CD14-positive monocyte (primary cell): ENCODE results near the gene WDR62. TPM values are rescaled to one million over a fixed set of nuclear protein-coding genes. Genes with fewer than 3 reads are reported as not detected.
A peak's percentile ranks its signal among the peaks of the same experiment; 100 is the strongest.

Source experiments
- DNase-seq, 3 donors: peaks; one replicate each; pipeline ENCODE4 v3.0.0-alpha.2; 2011 to 2022
- H2AFZ ChIP-seq: 2 replicates; pipeline ENCODE4 v1.6.0; 2012; ENCODE audit warnings: mild to moderate bottlenecking, low read depth, low read length, inconsistent platforms; ENCODE audit not compliant: insufficient read depth, poor library complexity, severe bottlenecking
- H3K27ac ChIP-seq, 2 donors: 1 replicate in 1 of 2; 2 replicates in 1 of 2; pipeline ENCODE4 v1.5.1; 2012 to 2013; ENCODE audit warnings: low read length in 2 of 2, control low read depth in 1 of 2, inconsistent platforms in 1 of 2, low read depth in 1 of 2, mild to moderate bottlenecking in 1 of 2
- H3K27me3 ChIP-seq, 2 donors: one replicate each; pipeline versions ENCODE4 v1.6.0 to v1.6.1; 2011 to 2013; ENCODE audit warnings: low read length in 2 of 2; ENCODE audit not compliant: control insufficient read depth in 2 of 2, insufficient read depth in 2 of 2
- H3K36me3 ChIP-seq, 2 donors: replicated peaks in 1 of 2; 1 replicate in 1 of 2; 2 replicates in 1 of 2; pipeline versions ENCODE4 v1.5.1 to v1.6.1; 2012 to 2013; ENCODE audit warnings: low read length in 2 of 2, control low read depth in 1 of 2, inconsistent platforms in 1 of 2, mild to moderate bottlenecking in 1 of 2; ENCODE audit not compliant: insufficient read depth in 2 of 2, control insufficient read depth in 1 of 2
- H3K4me1 ChIP-seq, 2 donors: 1 replicate in 1 of 2; 2 replicates in 1 of 2; pipeline versions ENCODE4 v1.5.1 to v1.6.1; 2012 to 2013; ENCODE audit warnings: low read length in 2 of 2, control low read depth in 1 of 2, inconsistent platforms in 1 of 2, mild to moderate bottlenecking in 1 of 2, moderate library complexity in 1 of 2; ENCODE audit not compliant: insufficient read depth in 2 of 2, control insufficient read depth in 1 of 2
- H3K4me2 ChIP-seq: replicated peaks from 2 replicates; pipeline ENCODE3; 2012; ENCODE audit warnings: low read length, moderate library complexity, mild to moderate bottlenecking; ENCODE audit not compliant: poor library complexity, severe bottlenecking; ENCODE audit errors: extremely low read depth
- H3K4me3 ChIP-seq, 3 experiments: fragments of 200-600 bp in 1 of 3; sonication (generic) in 1 of 3; replicated peaks in 1 of 3; 1 replicate in 2 of 3; 2 replicates in 1 of 3; pipeline ENCODE4 v1.5.1; 2011 to 2013; ENCODE audit warnings: low read length in 3 of 3, mild to moderate bottlenecking in 3 of 3, control low read depth in 2 of 3, low read depth in 2 of 3, inconsistent platforms in 1 of 3, moderate library complexity in 1 of 3
- H3K79me2 ChIP-seq: 2 replicates; pipeline ENCODE4 v1.6.0; 2012; ENCODE audit warnings: mild to moderate bottlenecking, control low read depth, inconsistent platforms, low read length, moderate library complexity; ENCODE audit not compliant: insufficient read depth
- H3K9ac ChIP-seq: 2 replicates; pipeline ENCODE4 v1.6.0; 2017; ENCODE audit warnings: low read length, mild to moderate bottlenecking; ENCODE audit not compliant: insufficient read depth, poor library complexity, severe bottlenecking
- H3K9me3 ChIP-seq, 2 donors: replicated peaks in 1 of 2; 1 replicate in 1 of 2; 2 replicates in 1 of 2; pipeline versions ENCODE4 v1.5.1 to v1.6.1; 2012 to 2013; ENCODE audit warnings: low read length in 2 of 2, control low read depth in 1 of 2; ENCODE audit not compliant: control insufficient read depth in 1 of 2, insufficient read depth in 1 of 2
- H4K20me1 ChIP-seq: 2 replicates; pipeline ENCODE4 v1.6.0; 2012; ENCODE audit warnings: mild to moderate bottlenecking, low read length, control low read depth, moderate library complexity; ENCODE audit not compliant: insufficient read depth
- H3K27ac Mint-ChIP-seq, 7 donors: one replicate each; pipeline ENCODE4 v1.8.0; 2020; ENCODE audit warnings: mild to moderate bottlenecking in 7 of 7, mixed read lengths in 7 of 7, moderate library complexity in 6 of 7, inconsistent platforms in 2 of 7
- H3K27me3 Mint-ChIP-seq, 3 donors: one replicate each; pipeline ENCODE4 v1.8.0; 2021 to 2022; ENCODE audit warnings: low read depth in 3 of 3, mild to moderate bottlenecking in 3 of 3, mixed read lengths in 3 of 3, moderate library complexity in 3 of 3, inconsistent platforms in 1 of 3
- H3K36me3 Mint-ChIP-seq, 2 donors: one replicate each; pipeline ENCODE4 v1.8.0; 2020; ENCODE audit warnings: mixed read lengths in 2 of 2, inconsistent platforms in 1 of 2, mild to moderate bottlenecking in 1 of 2
- H3K4me1 Mint-ChIP-seq: one replicate; pipeline ENCODE4 v1.8.0; 2020; ENCODE audit warnings: mild to moderate bottlenecking, mixed read lengths
- H3K4me3 Mint-ChIP-seq, 2 donors: one replicate each; pipeline ENCODE4 v1.8.0; 2020; ENCODE audit warnings: mild to moderate bottlenecking in 2 of 2, mixed read lengths in 2 of 2, moderate library complexity in 1 of 2
- H3K9me3 Mint-ChIP-seq, 7 donors: one replicate each; pipeline ENCODE4 v1.8.0; 2020 to 2022; ENCODE audit warnings: mixed read lengths in 7 of 7, mild to moderate bottlenecking in 6 of 7, moderate library complexity in 6 of 7, inconsistent platforms in 2 of 7
- CTCF ChIP-seq: fragments of 200-600 bp; IDR thresholded peaks from one replicate; pipeline ENCODE4 v1.8.0; 2022; ENCODE audit warnings: antibody characterized with exemption, mild to moderate bottlenecking
- WGBS: methylation state at CpG from one replicate; pipeline ENCODE4 v1.1.5; 2013; ENCODE audit warnings: missing lambda C conversion rate; ENCODE audit not compliant: insufficient coverage; 5-methylcytosine and 5-hydroxymethylcytosine counted together
- intact Hi-C, 2 donors: fragments of 100-400 bp; cut with micrococcal nuclease; formaldehyde crosslinking; loops; one replicate each; pipeline versions ENCODE4 v1.15.0 to v1.15.1; 2023
- polyA plus RNA-seq, 3 donors: library from polyadenylated mRNA; depleted of rRNA in 1 of 3; unstranded in 2 of 3; stranded (reverse) in 1 of 3; fragments of 300-500 nt in 2 of 3; fragments of >200 nt in 1 of 3; fragmentation: Illumina TruSeq in 2 of 3; gene quantifications; 1 replicate in 2 of 3; 2 replicates in 1 of 3; pipeline ENCODE4 v1.2.3, GENCODE V29; 2012 to 2021

WDR62 gene
- polyA plus RNA-seq, 3 donors = 0.05 to 0.88 TPM; not detected in 1

- DNase-seq = peak; percentile 93 to 96 (median 94)
- peak within 1 kb of the TSS; percentile 87 for H2AFZ ChIP-seq
- peaks cover 31% of the 10 kb centered on the region for H3K79me2 ChIP-seq
- no peaks in the 10 kb centered on the region for H3K27me3 ChIP-seq
- intact Hi-C loops = loop anchor here in 1 of 2 donors (2.0 to 10.0 kb wide), 3 partner anchors 13 to 395 kb away; partner anchors contain the start of genes IGFLR1, LIN37, POLR2I and PSENEN
- peaks cover 30% of the 10 kb centered on the region for H3K4me1 Mint-ChIP-seq
- peak within 1 kb of the TSS; percentile 96 to 99 (median 98) for H3K27ac Mint-ChIP-seq
- H3K9me3 Mint-ChIP-seq = peaks cover 0 to 4% (median 0%) of the 10 kb centered on the region in 7 donors
- peaks cover 18 to 27% of the 10 kb centered on the region in 2 donors for H3K36me3 ChIP-seq
- WGBS = under 1% methylated on average over 73 of the region's 75 CpGs
- no peak for TF ChIP-seq CTCF
- peaks cover 28 to 44% of the 10 kb centered on the region in 2 donors for H3K4me1 ChIP-seq
- peak within 1 kb of the TSS; percentile 98 to 99 for H3K4me3 Mint-ChIP-seq
- H3K4me2 ChIP-seq = peak within 1 kb of the TSS; percentile 99
- H3K9me3 ChIP-seq = no peaks in the 10 kb centered on the region
- peak within 1 kb of the TSS; percentile 92 to 100 (median 96) for H3K4me3 ChIP-seq
- peak within 1 kb of the TSS; percentile 90 to 98 for H3K27ac ChIP-seq
- peaks cover 0 to 9% (median 3%) of the 10 kb centered on the region in 3 donors for H3K27me3 Mint-ChIP-seq
- peaks cover 31% of the 10 kb centered on the region for H4K20me1 ChIP-seq
- H3K9ac ChIP-seq = peak within 1 kb of the TSS; percentile 94
- peaks cover 25 to 27% of the 10 kb centered on the region in 2 donors for H3K36me3 Mint-ChIP-seq
These were observed 85.0 kb downstream of the WDR62 start, which contains the start of gene CAPNS1 for GRCh38 chr19:36139473-36140303. CAPNS1 (plus strand) TSS chr19:36140066; CDS start chr19:36141012, 946 bp downstream.

GRCh38 chr19:36140304-36141038 is 85.8 kb downstream of the WDR62 start:
- peaks cover 0 to 4% (median 0%) of the 10 kb centered on the region in 7 donors for H3K9me3 Mint-ChIP-seq
- peaks cover 39% of the 10 kb centered on the region for H4K20me1 ChIP-seq
- peaks cover 30% of the 10 kb centered on the region for H3K4me1 Mint-ChIP-seq
- 0% methylated on average over 18 of the region's 31 CpGs for WGBS
- peaks cover 31% of the 10 kb centered on the region for H3K79me2 ChIP-seq
- no peaks in the 10 kb centered on the region for H3K27me3 ChIP-seq
- TF ChIP-seq CTCF = no peak
- H3K4me2 ChIP-seq = peak overlapping the region; percentile 99
- peak overlapping the region; percentile 98 to 99 for H3K4me3 Mint-ChIP-seq
- peaks cover 24 to 35% of the 10 kb centered on the region in 2 donors for H3K36me3 ChIP-seq
- H2AFZ ChIP-seq = peak overlapping the region; percentile 49
- intact Hi-C loops = loop anchor here in 1 of 2 donors (2.0 to 10.0 kb wide), 3 partner anchors 14 to 396 kb away; partner anchors contain the start of genes IGFLR1, LIN37, POLR2I and PSENEN
- peak overlapping the region; percentile 94 for H3K9ac ChIP-seq
- H3K27ac ChIP-seq = peak overlapping the region; percentile 90 to 98
- peak overlapping the region; percentile 92 to 100 (median 96) for H3K4me3 ChIP-seq
- H3K27me3 Mint-ChIP-seq = peaks cover 0 to 9% (median 3%) of the 10 kb centered on the region in 3 donors
- peaks cover 33 to 35% of the 10 kb centered on the region in 2 donors for H3K36me3 Mint-ChIP-seq
- H3K4me1 ChIP-seq = peaks cover 28 to 44% of the 10 kb centered on the region in 2 donors
- peak overlapping the region; percentile 96 to 99 (median 98) for H3K27ac Mint-ChIP-seq
- no peaks in the 10 kb centered on the region for H3K9me3 ChIP-seq
- peak in 2 of 3 donors; percentile 13 to 20 for DNase-seq
